T-helper 2 cell treated with Interferon-gamma antibody and Interleukin-4, amounts not matched to agents 100 ng/mL and 5 ng/mL, for 36 hours (primary cell): ENCODE data around the gene STRBP. TPM values are rescaled to one million over a fixed set of nuclear protein-coding genes. Genes with fewer than 3 reads are reported as not detected.
"Not testable (repeated sequence)": the region's sequence is repeated elsewhere in the genome, so short reads cannot be mapped to it uniquely, and the experiment has no call there.

Experiments used
- intact Hi-C: fragments of 100-400 bp; cut with micrococcal nuclease; formaldehyde crosslinking; loops from one replicate; pipeline ENCODE4 v1.15.1; 2023
- total RNA-seq: library from RNA; stranded (reverse); gene quantifications from 2 replicates; pipeline ENCODE4 v1.2.3, GENCODE V29; 2022

STRBP gene
- total RNA-seq, 1 donor from 2014 or later, result 18.2 TPM

DNA sequence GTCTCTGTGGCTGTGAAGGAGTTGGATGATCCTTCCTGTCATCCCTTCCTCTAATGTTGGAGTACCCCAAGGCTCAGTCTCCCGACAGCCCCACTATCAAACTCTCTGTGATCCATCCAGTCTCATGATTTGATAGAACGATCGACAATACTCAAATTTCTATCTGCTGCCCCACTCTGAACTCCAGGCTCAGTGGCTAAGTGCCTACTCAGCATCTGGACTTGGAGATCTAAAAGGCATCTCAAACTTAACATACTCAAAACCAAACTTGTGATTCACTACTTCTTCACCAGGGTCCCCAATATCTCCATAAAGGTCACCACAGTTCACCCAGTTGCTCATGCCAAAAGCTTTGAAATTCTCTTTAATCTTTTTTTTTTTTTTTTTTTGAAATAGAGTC is 15.1 kb upstream of the STRBP start:
- intact Hi-C loops, result no loop called here

DNA sequence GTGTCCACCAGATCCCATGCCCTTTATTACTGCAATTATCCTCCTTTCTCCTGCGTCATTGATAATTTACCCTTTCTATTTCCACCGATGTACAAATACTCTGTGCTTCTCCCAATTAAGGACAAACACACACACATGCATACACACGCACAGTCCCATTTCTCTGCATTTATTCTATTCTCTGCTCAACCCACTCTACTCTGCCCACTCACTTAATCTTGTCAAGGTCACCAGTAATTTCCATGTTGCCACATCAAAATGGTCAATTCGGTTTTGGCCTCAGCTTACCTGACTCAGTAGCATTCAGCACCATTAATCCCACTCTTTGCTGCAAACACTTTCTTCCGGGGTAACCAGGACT is 14.6 kb upstream of the STRBP start:
- intact Hi-C loops, result no loop called here

DNA sequence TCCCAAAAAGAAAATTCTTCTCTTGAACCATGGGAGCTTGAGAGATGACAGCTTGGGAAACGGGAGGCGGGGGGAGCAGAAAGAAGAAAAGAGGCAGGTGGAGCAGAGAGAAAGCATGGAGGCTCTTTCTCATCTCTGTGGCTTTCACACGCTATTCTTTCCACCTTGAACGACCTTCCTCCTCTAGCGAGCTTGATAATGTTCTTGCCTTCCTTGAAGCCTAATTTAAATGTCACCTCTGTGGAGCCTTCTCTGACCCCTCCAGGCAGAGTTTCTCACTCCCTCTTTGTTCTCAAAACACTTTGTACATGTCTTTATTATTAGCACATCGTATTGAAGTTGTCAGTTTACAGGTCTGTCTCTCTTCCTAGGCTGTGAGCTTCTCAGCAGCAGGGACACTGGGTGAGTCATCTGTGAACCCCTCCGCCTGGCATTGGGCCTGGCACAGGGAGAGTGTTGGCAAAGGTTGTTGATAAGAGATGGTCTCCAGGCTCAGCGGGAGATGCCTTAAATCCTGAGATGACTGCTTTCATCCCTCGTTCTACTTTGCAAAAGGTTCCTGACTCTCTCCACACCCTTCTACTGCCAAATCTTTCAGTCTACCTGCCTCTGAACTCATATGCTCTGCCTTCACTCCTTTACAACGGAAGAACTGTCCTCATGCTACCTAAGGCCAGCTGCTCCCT is 14.1 kb upstream of the STRBP start:
- intact Hi-C loops, result no loop called here

DNA sequence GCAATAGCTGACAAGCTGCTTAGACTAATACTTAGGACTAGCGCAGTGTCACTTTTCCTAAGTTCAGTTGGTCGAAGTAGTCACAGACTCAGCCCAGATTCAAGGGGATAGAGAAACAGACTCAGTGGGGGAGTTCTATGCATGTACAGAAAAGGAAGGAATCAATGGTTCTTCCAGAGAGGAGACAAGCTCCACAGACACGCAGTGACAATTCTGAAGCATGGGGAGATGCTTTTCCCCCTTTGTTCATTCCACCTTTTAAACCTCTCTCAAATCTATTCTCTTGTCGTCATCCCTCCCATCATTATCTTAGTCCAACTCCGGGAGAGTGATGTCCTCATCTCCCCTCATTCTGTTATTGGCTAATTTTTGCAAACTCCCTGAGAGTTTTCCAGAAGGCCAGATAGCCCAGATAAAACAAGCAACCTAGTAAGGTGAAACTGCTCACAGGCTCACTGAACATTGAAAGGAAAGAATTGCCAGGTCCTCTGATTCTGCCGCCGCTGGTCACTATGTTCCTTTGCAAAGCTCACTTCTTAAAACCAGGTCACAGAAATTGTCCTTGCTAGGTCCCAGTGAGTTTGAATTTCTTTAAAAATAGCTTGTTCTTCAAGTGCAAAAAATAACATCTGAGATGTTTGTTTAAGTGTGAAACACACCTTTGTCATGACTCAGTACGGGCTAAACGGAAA is 13.4 kb upstream of the STRBP start:
- intact Hi-C loops, result no loop called here

DNA sequence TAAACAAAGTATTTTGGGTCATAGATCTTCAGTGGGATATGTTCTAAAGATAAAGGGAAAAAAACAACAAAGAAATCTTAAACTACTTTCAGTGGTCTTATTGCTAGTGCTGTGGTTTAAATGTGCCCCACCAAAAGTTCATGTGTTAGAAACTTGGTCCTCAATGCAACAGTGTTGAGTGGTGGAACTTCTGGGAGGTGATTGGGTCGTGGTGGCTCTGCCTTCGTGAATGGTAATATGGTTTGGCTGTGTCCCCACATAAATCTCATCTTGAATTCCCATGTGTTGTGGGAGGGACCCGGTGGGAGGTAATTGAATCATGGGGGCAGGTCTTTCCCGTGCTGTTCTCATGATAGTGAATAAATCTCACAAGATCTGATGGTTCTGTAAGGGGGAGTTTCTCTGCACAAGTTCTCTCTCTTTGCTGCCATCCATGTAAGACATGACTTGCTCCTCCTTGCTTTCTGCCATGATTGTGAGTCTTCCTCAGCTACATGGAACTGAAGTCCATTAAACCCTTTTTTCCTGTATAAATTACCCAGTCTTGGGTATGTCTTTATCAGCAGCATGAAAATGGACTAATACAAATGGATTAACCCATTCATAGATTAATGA is 10.6 kb upstream of the STRBP start:
- intact Hi-C loops, result not testable (repeated sequence)

DNA sequence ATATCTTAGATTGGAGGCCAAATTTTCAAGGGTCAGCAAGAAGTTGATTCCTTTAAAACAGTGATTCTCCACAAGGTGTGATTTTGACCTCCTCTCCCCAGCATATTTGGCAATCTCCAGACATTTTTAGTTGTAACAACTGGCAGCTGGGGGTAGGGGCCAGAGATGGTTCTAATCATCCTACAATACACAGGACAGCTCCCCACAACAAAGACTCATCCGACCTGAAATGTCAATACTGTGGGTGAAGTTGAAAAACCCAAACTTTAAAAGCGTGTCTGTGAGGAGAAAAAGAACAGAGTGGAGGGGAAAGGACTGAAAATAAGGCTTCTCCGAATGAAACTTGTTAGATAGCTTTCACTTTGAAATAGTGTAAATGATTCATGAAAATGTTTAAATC is 10.0 kb upstream of the STRBP start:
- intact Hi-C loops, result no loop called here

DNA sequence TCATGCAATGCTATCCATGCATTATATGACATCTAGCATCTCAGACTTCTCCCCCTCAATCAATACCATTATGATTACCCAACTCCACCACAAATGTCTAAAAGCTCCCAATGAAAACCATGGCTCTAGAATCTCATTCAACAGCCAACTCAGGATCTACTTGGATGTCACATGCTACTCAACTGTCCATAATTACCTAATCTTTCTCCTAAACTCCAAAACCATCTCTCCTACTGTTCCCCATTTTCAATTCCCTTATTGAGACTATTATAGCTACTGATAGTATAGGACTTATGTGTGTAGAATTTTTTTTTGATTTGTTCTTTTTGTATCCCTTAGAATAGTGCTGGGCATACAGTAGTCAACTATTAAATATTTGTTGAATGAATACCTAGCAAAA is 8.2 kb upstream of the STRBP start:
- intact Hi-C loops, result no loop called here

DNA sequence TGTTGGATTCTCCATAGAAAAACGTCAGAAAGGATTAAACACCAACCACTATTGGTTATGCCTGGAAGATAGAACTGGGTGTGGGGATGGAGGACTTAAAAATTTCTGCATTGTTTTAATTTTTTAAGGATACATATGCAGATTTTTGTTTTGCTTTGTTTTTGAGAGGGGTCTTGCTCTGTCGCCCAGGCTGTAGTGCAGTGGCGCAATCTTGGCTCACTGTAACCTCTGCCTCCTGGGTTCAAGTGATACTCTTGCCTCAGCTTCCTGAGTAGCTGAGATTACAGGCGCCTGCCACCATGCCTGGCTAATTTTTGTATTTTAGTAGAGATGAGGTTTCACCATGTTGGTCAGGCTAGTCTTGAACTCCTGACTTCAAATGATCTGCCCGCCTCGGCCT is 2.7 kb upstream of the STRBP start:
- intact Hi-C loops, result not testable (repeated sequence)

DNA sequence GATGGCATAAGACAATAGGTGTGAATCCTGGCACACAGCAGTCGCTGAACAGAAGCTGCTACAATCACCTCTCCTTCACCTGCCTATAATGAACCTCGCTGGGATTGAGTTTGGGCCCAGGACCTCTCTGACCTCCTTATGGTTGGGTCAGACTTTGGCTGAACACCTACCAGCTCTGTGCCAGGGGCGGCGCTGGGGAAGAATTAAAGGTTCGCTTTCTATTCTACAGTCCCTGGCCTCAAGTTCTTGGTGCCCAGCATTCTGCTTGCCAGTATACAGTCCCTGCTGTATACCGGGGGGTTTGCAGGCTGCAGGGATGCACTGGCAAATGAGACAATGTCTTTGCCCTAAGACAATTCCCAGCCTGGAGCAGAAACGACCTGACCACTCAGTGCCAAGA is 895 bp upstream of the STRBP start:
- intact Hi-C loops, result loop anchor here (5.0 kb wide), 2 partner anchors 442 to 663 kb away; partner anchors contain the start of genes DENND1A and PDCL

DNA sequence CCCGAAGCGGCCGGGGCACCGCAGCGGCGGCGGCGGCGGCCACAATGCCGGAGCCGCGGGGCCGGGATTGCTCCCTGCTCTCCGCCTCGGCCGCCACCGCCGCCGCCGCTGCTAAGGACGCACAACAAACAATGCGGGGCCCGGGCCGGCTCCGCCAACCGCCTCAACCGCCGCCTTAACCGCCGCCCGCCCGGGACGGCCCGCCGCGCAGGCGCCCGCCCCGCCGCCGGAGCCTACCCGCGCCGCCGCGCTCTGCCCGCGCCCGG is 254 bp downstream of the STRBP start:
- intact Hi-C loops, result loop anchor here (1.0 to 5.0 kb wide), 6 partner anchors 38 to 664 kb away; partner anchors contain the start of genes DENND1A, PDCL and RABGAP1

DNA sequence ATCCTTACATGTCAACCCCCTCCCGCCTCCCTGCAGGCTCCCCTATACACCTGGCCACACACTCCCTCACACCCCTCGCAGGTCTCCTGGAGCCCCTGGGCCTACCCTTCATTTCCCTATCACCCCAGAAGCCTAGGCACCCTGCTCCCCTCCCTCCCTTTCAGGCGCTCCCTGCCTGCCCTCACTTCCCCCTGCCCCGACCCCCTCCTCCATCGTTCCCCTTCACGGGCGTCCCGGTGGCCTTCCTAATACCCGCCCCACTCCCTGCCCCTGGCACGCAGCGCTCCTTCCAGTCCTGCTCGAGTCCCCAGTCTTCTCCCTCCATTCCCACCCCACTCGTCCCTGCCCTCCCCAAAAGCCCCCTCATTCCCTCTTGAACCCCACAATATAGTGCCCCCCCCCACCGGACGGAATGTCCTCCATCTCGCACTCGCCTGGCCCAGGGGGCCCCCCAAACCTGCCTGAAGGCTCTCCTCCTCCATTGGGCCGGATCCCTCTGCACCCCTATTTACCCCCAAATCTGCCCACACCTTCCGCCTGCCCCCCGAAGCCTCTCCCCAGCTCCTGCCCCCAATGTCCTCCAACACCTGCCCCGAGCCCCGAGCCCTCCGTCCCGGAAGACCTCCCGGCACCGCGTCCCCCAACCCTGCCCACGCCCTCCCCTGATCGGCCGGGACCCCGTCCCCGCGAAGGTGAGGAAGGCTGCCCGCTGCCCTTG is 746 bp downstream of the STRBP start:
- intact Hi-C loops, result loop anchor here (1.0 to 5.0 kb wide), 6 partner anchors 39 to 665 kb away; partner anchors contain the start of genes DENND1A, PDCL and RABGAP1

DNA sequence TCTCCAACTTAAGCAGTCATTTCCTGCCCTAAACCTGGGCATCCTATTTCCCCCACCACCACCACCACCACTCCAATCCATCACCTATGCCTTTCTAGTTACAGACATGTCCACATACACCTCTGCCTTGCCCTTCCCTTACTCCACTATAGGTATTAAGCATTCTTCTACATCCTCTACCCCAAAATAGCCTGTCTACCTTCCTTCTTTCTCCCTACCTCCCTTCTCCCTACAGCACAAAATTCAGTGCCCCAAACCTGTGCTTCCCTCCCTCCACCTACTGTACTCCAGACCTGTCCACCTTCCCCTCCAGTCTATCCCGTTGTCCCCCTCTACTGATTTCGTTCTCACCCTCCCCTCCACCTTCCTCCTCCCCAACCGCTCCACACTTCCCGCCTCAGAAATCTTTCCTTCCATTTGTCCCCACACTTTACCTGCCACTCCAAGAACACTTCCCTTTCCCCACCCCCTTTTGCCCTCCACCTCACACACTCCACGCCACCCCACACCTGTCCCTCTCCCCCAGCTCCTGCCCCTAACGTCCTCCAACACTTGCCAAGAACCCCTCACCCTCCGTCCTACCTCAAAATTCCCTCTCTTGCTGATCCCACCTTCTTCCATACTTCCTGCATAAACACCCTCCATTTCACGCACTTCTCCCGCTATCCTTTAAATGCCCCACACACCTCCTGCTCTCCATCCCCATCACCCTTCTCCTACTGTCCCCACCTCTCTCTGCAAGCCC is 1.6 kb downstream of the STRBP start:
- intact Hi-C loops, result loop anchor here (5.0 kb wide), 2 partner anchors 440 to 665 kb away; partner anchors contain the start of genes DENND1A and PDCL

DNA sequence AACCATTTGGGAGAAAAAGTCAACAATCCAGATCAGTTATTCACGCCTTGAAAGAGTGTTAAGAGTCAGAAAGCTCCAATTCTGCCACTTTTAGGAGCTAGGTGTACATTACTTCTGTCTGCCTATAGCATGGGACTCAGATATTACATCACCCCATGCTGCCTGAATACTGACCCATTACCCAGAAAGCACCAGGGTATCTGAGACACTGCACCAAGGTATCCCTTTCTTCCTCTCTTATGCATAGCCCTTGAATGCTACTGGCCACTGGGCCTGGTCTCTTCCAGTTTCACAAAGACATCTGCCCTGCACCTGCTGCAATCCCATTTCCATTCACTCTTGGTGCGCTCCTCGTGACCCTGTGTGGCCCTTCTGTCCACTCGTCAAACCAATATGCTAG is 2.6 kb downstream of the STRBP start:
- intact Hi-C loops, result loop anchor here (5.0 kb wide), 2 partner anchors 439 to 666 kb away; partner anchors contain the start of genes DENND1A and PDCL

DNA sequence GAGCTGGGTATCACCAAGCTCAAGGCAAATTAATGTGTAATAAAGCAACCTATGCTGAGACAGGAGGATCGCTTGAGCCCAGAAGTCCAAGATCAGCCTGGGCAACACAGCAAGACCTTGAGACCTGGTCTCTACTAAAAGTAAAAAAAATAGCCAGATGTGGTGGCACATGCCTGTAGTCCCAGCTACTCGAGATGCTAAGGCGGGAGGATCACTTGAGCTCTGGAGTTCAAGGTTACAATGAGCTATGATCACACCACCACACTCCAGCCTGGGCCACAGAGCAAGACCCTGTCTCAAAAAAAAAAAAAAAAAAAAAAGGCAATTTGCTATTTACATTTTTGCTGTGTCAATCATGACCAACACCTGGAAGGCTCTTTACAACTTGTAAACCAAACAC is 5.2 kb downstream of the STRBP start:
- intact Hi-C loops, result no loop called here

DNA sequence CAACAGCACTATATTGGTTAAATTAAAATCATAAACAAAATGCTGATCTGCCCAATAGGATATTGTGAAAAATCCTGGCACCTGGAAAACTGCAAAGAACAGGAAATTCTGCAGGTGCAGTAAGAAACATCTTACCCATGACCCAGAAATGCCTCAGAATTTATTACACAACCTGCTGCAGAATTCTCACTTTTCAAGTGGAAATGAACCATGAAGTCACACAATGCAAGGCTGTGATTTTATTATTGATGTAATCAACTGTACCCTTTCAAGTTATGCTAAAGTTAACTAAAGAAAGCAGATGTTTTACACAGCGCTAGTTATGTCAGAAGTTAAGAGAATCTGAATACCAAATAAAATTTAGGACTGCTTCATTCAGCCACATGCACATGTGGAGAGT is 6.0 kb downstream of the STRBP start:
- intact Hi-C loops, result no loop called here

DNA sequence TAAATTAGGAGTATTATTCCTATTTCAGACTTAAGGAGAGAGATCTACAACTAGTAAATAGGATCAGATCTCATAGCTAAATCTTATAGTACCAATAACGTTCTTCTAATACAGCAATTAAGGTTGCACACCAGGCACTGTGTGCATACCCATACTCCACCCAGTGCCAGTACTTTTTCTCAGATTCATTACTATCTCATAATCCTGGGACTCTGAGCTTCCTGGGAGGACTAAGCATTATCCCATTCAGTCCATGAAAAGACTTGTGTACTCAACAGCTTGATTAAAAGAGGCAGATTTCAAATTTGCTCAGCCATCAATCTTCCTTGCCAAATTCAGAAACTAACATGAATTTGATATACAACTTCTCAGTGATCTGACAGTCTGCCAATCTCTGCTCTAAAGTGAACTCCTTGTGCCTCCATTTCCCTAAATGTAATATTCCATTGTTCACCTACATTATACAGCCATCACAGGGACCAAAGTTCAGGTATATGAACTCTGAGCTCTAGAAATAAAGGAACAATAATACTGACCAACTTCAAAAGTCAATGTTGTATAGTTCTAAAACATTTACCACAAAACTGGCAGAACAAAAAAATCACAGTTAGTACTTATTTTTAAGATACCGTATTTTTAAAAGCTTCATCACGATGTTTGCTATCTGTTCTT is 7.2 kb downstream of the STRBP start:
- intact Hi-C loops, result no loop called here

DNA sequence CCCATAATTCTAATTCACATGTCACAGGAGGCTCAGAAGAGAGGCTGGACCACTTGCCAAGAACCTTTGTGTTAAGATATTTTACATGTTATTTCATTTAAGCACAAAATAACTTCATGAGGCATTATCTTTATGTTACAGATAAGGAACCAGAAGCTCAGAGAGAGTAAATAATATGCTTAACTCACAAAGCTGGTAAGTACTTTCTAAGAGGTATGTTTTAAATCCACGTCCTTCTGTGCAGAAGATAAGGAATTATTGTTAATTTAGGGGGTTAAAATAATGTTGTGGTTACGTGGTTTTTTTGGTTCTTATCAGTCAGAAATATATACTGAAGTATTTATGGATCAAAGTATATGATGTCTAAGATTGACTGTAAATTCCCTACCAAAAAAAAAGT is 8.0 kb downstream of the STRBP start:
- intact Hi-C loops, result no loop called here

DNA sequence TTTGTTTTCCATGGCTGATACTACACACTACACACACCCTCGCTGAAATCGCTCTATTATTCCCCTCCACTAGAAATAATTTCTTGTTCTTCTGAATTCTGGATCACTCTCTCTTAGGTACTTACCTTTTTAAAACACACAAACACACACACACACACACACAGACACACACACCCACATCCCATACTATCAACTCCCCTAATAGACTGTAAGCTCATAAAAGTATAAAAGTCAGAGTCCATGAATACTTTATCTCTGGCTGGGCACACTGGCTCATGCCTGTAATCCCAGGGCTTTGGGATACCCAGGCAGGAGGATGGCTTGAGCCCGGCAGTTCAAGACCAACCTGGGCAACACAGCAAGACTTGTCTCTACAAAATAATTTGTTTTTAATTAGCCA is 11.1 kb downstream of the STRBP start:
- intact Hi-C loops, result no loop called here

DNA sequence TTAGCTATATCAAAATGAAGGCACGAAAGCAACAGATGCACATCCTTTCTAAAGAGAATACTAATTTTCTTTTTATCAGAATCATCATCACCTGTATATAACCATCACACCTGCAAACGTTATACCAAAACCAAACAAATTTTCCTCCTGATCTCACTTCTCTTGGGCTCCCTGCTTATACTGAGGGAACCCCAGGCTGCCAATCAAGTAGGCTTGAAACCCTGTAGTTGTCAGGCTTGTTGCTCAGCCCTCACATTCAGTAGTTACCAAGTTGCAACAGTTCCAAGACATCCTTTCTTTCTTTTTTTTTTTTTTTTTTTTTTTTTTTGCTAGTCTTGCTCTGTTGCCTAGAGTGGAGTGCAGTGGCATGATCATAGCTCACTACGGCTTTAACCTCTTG is 12.7 kb downstream of the STRBP start:
- intact Hi-C loops, result no loop called here

DNA sequence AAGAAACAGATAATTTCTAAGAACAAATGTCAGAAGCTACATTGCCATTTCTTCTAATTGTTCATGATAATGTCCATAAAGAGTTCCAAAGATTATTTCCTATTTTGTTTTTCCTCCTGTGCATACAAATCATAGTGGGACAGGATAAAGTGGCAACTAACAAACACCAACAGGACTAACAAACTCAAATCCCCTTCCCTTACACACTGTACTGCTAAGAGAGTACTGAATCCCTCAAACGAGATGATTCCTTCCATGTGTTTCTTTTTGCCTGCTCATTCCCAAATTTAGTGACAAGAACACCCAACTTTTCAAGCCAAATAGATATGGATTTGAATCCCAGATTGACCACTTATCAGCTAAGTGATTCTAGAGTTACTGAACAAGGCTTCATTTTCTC is 15.2 kb downstream of the STRBP start:
- intact Hi-C loops, result no loop called here

DNA sequence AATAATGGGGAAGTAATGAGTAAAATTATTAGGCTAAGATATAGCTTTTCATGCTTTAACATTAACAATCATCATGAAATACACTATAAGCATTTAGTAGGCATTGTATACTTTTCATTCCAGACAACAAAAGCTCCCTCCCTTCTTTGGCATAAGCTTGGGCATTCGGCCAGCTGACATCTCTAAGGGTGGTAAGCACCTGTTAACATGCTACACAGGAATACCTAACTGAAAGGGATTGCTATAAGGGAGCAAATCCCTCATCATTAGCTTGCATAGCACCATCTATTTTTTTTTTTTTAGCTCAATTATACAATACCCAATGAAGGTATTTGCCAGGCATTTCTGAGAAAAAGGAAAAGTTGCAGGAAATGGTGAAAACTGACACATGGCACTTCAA is 16.6 kb downstream of the STRBP start:
- intact Hi-C loops, result no loop called here
